ENCODE data around the gene CCNY.

The CCNY gene

GRCh38 chr10:35320341-35320740 lies 16.0 kb upstream of the CCNY start:
- peaks cover 10% of the 10 kb centered on the region for H3K4me1 ChIP-seq (ENCODE audit: low read depth, poor library complexity, severe bottlenecking)
- H2AFZ ChIP-seq (ENCODE audit: low read depth), result no peak overlapping the region
- H3K79me2 ChIP-seq (ENCODE audit: insufficient read depth, low read depth), result no peaks in the 10 kb centered on the region
- H3K4me3 ChIP-seq (IDR thresholded peaks at IDR 0.05; ENCODE audit: insufficient read depth, low read depth, low read length), result no peak overlapping the region
- H3K27me3 ChIP-seq (ENCODE audit: insufficient read depth, low read depth), result no peaks in the 10 kb centered on the region
- no peak for TF ChIP-seq CTCF (conservative IDR thresholded peaks at IDR 0.05; ENCODE audit: low read depth, low read length)
- H3K27ac ChIP-seq, result no peak overlapping the region
- H3K9ac ChIP-seq, result no peak overlapping the region
- no peaks in the 10 kb centered on the region for H3K36me3 ChIP-seq (ENCODE audit: insufficient read depth)
- H4K20me1 ChIP-seq (ENCODE audit: insufficient read depth), result no peaks in the 10 kb centered on the region
- no peak overlapping the region for H3K4me2 ChIP-seq

GRCh38 chr10:35322636-35323035 lies 13.7 kb upstream of the CCNY start:
- Histone ChIP-seq H3K27me3 (ENCODE audit: insufficient read depth, low read depth) (no peaks in the 10 kb centered on the region), H3K36me3 (ENCODE audit: insufficient read depth) (no peaks in the 10 kb centered on the region), H3K9ac (no peak overlapping the region), H2AFZ (ENCODE audit: low read depth) (no peak overlapping the region), H3K4me3 (IDR thresholded peaks at IDR 0.05; ENCODE audit: insufficient read depth, low read depth, low read length) (no peak overlapping the region), H3K4me2 (no peak overlapping the region), H3K27ac (no peak overlapping the region), H4K20me1 (ENCODE audit: insufficient read depth) (no peaks in the 10 kb centered on the region), H3K4me1 (ENCODE audit: low read depth, poor library complexity, severe bottlenecking) (no peaks in the 10 kb centered on the region), H3K79me2 (ENCODE audit: insufficient read depth, low read depth) (no peaks in the 10 kb centered on the region)
- TF ChIP-seq CTCF (conservative IDR thresholded peaks at IDR 0.05; ENCODE audit: low read depth, low read length), result no peak

GRCh38 chr10:35324196-35324595 lies 12.1 kb upstream of the CCNY start:
- no peak overlapping the region for H3K4me2 ChIP-seq
- H3K36me3 ChIP-seq (ENCODE audit: insufficient read depth), result no peaks in the 10 kb centered on the region
- H3K4me1 ChIP-seq (ENCODE audit: low read depth, poor library complexity, severe bottlenecking), result peaks cover 4% of the 10 kb centered on the region
- TF ChIP-seq CTCF (conservative IDR thresholded peaks at IDR 0.05; ENCODE audit: low read depth, low read length), result no peak
- no peak overlapping the region for H3K27ac ChIP-seq
- no peaks in the 10 kb centered on the region for H3K79me2 ChIP-seq (ENCODE audit: insufficient read depth, low read depth)
- H3K9ac ChIP-seq, result no peak overlapping the region
- H3K4me3 ChIP-seq (IDR thresholded peaks at IDR 0.05; ENCODE audit: insufficient read depth, low read depth, low read length), result no peak overlapping the region
- H2AFZ ChIP-seq (ENCODE audit: low read depth), result no peak overlapping the region
- no peaks in the 10 kb centered on the region for H3K27me3 ChIP-seq (ENCODE audit: insufficient read depth, low read depth)
- no peaks in the 10 kb centered on the region for H4K20me1 ChIP-seq (ENCODE audit: insufficient read depth)

GRCh38 chr10:35326466-35327235 lies 9.7 kb upstream of the CCNY start:
- Histone ChIP-seq H3K36me3 (ENCODE audit: insufficient read depth) (no peaks in the 10 kb centered on the region), H3K4me1 (ENCODE audit: low read depth, poor library complexity, severe bottlenecking) (peaks cover 8% of the 10 kb centered on the region), H3K27ac (no peak overlapping the region), H3K79me2 (ENCODE audit: insufficient read depth, low read depth) (no peaks in the 10 kb centered on the region), H4K20me1 (ENCODE audit: insufficient read depth) (no peaks in the 10 kb centered on the region), H3K9ac (no peak overlapping the region), H3K4me3 (IDR thresholded peaks at IDR 0.05; ENCODE audit: insufficient read depth, low read depth, low read length) (no peak overlapping the region), H3K4me2 (no peak overlapping the region), H3K27me3 (ENCODE audit: insufficient read depth, low read depth) (no peaks in the 10 kb centered on the region), H2AFZ (ENCODE audit: low read depth) (no peak overlapping the region)
- no peak for TF ChIP-seq CTCF (conservative IDR thresholded peaks at IDR 0.05; ENCODE audit: low read depth, low read length)

Measured in KMS-11 (cell line).